Suprapubic skin (tissue), 4 donors: Measurements from ENCODE around the gene FMO1. TPM values are rescaled to one million over a fixed set of nuclear protein-coding genes. Genes with fewer than 3 reads are reported as not detected.

ENCODE experiments used
- DNase-seq, 2 donors: peaks; one replicate each; pipeline ENCODE4 v3.0.0-alpha.2; 2019; ENCODE audit warnings: low spot score in 2 of 2
- H3K27ac ChIP-seq: fragments of 200-600 bp; sonication (generic); one replicate; pipeline ENCODE4 v1.5.1; 2019
- H3K27me3 ChIP-seq: fragments of 200-600 bp; sonication (generic); one replicate; pipeline ENCODE4 v1.5.1; 2019
- H3K36me3 ChIP-seq: fragments of 200-600 bp; sonication (generic); one replicate; pipeline ENCODE4 v1.5.1; 2019
- H3K4me1 ChIP-seq: fragments of 200-600 bp; sonication (generic); one replicate; pipeline ENCODE4 v1.5.1; 2019
- H3K4me3 ChIP-seq: fragments of 200-600 bp; sonication (generic); one replicate; pipeline ENCODE4 v1.5.1; 2019; ENCODE audit warnings: mild to moderate bottlenecking
- H3K9me3 ChIP-seq: fragments of 200-600 bp; sonication (generic); one replicate; pipeline ENCODE4 v1.5.1; 2019
- EP300 ChIP-seq: sonication (generic); formaldehyde crosslinking; IDR thresholded peaks from one replicate; pipeline ENCODE4 v1.6.1; 2017; ENCODE audit warnings: antibody characterized with exemption
- POLR2A ChIP-seq, 2 donors: fragments of 450-650 bp; IDR thresholded peaks; one replicate each; pipeline ENCODE4 v1.6.1; 2017; ENCODE audit warnings: antibody characterized with exemption in 2 of 2, mild to moderate bottlenecking in 2 of 2, moderate library complexity in 2 of 2
- POLR2AphosphoS5 ChIP-seq, 3 donors: sonication (generic); formaldehyde crosslinking; IDR thresholded peaks; one replicate each; pipeline ENCODE4 v1.6.1; 2017; ENCODE audit warnings: antibody characterized with exemption in 3 of 3
- WGBS: methylation state at CpG from one replicate; pipeline ENCODE4 v1.1.5; 2018; 5-methylcytosine and 5-hydroxymethylcytosine counted together
- total RNA-seq, 4 donors: library from RNA; depleted of rRNA; stranded (reverse); fragments of >200 nt; gene quantifications; one replicate each; pipeline ENCODE4 v1.1.0, GENCODE V29; 2016
- TF ChIP-seq, protein P1 (sequence below), 2 donors: fragments of 200-600 bp in 1 of 2; fragments of 450-650 bp in 1 of 2; sonication (generic) in 1 of 2; IDR thresholded peaks; one replicate each; pipeline ENCODE4 v1.5.1; 2016 to 2019; ENCODE audit warnings: antibody characterized with exemption in 2 of 2, mild to moderate bottlenecking in 1 of 2, moderate library complexity in 1 of 2

FMO1 gene
- total RNA-seq, 4 donors from 2014 or later, result 3.1 to 15.5 (median 14.4) TPM

DNA sequence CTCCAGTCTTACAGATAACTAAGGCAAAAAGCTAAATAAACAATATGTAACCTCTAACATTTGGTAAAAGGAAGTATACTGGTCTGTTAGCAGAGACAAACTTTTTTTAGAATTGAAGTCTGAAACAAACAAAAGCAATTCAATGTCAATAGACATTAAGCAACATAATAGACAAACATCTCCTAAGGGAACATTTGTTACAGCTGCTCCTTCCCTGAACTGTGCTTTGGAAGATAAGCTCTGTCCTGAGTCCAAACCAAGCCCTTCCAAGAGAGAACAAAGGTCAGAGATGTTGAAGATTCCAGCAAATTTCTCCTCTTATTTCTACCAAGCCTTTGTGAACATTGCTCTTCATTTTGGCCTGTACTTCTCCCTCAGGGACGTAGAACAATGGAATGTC lies 37.9 kb upstream of the FMO1 start:
- H3K36me3 ChIP-seq, result no peaks in the 10 kb centered on the region
- DNase-seq, result no peak
- no peak overlapping the region for H3K27ac ChIP-seq
- H3K27me3 ChIP-seq, result no peaks in the 10 kb centered on the region
- TF ChIP-seq POLR2A (IDR thresholded peaks at IDR 0.05), result no peak
- no peak for TF ChIP-seq POLR2AphosphoS5 (IDR thresholded peaks at IDR 0.05)
- no peak for TF ChIP-seq EP300
- TF ChIP-seq, protein P1, sequence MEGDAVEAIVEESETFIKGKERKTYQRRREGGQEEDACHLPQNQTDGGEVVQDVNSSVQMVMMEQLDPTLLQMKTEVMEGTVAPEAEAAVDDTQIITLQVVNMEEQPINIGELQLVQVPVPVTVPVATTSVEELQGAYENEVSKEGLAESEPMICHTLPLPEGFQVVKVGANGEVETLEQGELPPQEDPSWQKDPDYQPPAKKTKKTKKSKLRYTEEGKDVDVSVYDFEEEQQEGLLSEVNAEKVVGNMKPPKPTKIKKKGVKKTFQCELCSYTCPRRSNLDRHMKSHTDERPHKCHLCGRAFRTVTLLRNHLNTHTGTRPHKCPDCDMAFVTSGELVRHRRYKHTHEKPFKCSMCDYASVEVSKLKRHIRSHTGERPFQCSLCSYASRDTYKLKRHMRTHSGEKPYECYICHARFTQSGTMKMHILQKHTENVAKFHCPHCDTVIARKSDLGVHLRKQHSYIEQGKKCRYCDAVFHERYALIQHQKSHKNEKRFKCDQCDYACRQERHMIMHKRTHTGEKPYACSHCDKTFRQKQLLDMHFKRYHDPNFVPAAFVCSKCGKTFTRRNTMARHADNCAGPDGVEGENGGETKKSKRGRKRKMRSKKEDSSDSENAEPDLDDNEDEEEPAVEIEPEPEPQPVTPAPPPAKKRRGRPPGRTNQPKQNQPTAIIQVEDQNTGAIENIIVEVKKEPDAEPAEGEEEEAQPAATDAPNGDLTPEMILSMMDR (IDR thresholded peaks at IDR 0.05), result no peak
- WGBS, result 45% methylated on average over 1 of the region's 1 CpG
- peaks cover 7% of the 10 kb centered on the region for H3K4me1 ChIP-seq
- H3K9me3 ChIP-seq, result no peaks in the 10 kb centered on the region
- H3K4me3 ChIP-seq, result no peak overlapping the region

DNA sequence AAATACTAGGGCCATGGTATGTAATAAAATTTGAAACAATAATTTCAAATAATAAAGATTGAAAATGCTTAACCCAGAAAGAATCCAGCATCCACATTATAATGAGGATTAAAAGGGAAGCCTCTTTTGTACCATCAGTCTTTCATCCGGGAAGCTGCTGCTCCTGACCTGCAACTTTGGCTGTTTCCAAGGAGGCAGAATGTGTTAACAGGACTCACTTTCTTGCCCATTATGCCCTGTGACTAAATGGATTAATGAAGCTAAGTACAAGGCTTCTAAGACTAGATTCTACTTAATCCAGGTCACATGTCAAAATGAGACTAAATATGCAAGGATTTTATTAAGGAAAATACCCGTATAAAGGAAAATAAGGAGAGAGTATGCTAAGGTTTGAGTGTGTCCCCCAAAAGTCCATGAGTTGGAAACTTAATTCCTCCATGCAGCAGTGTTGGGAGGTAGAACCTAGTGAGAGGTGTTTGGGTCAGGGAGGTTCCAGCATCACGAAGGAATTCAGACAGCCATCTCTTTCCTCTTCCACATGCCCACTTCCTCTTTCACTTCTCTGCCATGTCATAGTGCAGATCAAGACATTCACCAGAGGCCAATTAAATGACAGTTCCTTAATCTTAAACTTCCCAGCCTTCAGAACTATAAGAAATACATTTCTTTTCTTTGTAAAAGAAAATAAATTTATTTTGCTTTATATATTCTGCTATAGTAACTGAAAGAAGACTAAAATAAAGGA lies 35.5 kb upstream of the FMO1 start:
- no peak overlapping the region for H3K27ac ChIP-seq
- H3K9me3 ChIP-seq, result no peaks in the 10 kb centered on the region
- TF ChIP-seq EP300, result no peak
- TF ChIP-seq POLR2A (IDR thresholded peaks at IDR 0.05), result no peak
- no peak for TF ChIP-seq POLR2AphosphoS5 (IDR thresholded peaks at IDR 0.05)
- TF ChIP-seq, protein P1 (IDR thresholded peaks at IDR 0.05), result no peak
- no peaks in the 10 kb centered on the region for H3K36me3 ChIP-seq
- H3K4me1 ChIP-seq, result peaks cover 7% of the 10 kb centered on the region
- no peak overlapping the region for H3K4me3 ChIP-seq
- H3K27me3 ChIP-seq, result no peaks in the 10 kb centered on the region
- DNase-seq, result no peak
- 83% methylated on average over 3 of the region's 3 CpGs for WGBS

DNA sequence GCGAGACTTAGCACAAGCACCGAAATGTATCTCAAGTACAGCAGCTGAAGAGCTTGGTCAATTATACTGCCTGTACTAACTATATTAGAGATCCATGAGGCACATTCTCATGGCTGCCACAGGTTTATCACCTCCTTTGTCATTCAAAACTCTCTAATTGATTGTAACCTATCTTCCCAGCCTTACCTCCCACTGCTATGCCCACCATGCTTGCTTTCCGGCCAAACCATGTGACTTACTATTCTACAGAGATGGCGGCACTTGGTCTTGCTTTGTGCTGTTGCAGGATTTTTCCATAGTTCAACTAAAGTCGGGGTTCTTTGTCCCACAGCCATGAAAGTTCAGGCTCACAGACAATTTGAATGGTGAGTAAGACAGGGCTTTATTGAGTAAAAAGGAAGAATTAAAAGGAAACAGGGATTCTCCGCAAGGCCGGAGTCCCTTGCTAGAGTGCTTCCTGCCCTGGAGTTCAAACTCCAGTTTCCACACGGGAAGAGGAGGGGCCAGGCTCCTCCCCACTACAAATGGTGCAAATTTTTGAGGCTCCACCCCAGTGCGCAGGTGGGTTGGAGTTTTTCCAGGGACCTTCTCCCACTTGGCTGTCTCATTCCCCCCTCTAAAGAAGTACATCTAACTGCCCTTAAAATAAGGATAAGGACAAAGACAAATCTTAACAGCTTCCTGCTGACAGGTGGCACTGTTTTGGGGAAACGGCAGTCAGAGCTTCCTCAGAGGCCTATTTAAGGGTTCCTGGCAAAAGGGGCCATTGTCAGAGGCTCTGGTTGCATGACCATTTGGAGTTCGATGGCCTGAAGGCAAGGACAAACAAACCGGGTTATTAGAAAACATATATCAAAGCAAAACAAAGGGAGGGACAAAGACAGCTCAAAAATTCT lies 34.5 kb upstream of the FMO1 start:
- TF ChIP-seq POLR2A (IDR thresholded peaks at IDR 0.05), result no peak
- TF ChIP-seq POLR2AphosphoS5 (IDR thresholded peaks at IDR 0.05), result no peak
- no peak for TF ChIP-seq EP300
- TF ChIP-seq, protein P1 (IDR thresholded peaks at IDR 0.05), result no peak
- no peak overlapping the region for H3K4me3 ChIP-seq
- 84% methylated on average over 12 of the region's 12 CpGs for WGBS
- H3K27me3 ChIP-seq, result no peaks in the 10 kb centered on the region
- peaks cover 11% of the 10 kb centered on the region for H3K4me1 ChIP-seq
- no peaks in the 10 kb centered on the region for H3K36me3 ChIP-seq
- no peaks in the 10 kb centered on the region for H3K9me3 ChIP-seq
- DNase-seq, result no peak
- H3K27ac ChIP-seq, result no peak overlapping the region

DNA sequence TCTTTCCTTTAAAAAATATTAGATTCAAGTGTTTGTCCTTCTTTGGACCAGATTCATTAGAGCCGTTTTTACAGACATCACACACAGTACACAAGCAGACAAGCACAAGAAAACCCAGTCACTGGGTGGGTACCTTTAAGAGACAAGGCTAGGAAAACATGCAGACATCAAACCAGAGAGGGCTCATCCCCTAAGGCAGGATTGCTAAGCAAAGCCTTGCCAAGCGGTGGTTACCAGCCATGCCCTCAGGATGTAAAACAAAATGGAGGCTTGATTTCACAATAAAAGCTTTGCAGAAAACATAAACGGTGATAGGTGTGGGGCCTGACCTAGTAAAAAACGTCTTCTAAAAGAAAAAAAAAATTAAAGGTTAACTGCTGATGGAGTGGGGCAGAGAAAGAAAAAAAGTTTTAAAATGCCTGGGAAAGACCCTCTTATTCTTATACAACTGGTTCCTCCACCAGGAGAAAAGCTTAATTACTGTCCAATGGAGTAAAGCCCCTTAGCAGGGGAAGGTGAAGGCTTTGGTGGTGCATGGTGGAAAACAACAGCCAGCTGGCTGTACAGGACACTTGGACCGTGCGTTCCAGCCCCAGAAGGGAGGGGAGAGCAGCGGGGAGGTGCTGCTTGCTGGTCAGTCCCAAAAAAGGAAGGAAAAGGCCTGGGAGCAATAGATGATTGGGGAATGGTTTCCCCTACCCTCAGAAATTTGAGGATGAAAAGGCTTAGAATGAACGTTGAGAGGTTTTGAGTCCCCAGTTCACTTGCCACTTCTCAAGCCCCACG lies 30.4 kb upstream of the FMO1 start:
- DNase-seq, result no peak
- peak overlapping the region; percentile 37 for H3K27ac ChIP-seq

More for the DNA sequence above, 30.4 kb upstream of the FMO1 start:
- H3K9me3 ChIP-seq, result no peaks in the 10 kb centered on the region
- peaks cover 22% of the 10 kb centered on the region for H3K4me1 ChIP-seq
- WGBS, result 65% methylated on average over 9 of the region's 9 CpGs
- TF ChIP-seq, protein P1 (IDR thresholded peaks at IDR 0.05), result no peak
- TF ChIP-seq POLR2A (IDR thresholded peaks at IDR 0.05) (no peak), POLR2AphosphoS5 (IDR thresholded peaks at IDR 0.05) (no peak), EP300 (no peak)
- H3K36me3 ChIP-seq, result no peaks in the 10 kb centered on the region
- H3K27me3 ChIP-seq, result no peaks in the 10 kb centered on the region
- no peak overlapping the region for H3K4me3 ChIP-seq
